Measurements from ENCODE around the gene ST3GAL4.

The ST3GAL4 gene

DNA sequence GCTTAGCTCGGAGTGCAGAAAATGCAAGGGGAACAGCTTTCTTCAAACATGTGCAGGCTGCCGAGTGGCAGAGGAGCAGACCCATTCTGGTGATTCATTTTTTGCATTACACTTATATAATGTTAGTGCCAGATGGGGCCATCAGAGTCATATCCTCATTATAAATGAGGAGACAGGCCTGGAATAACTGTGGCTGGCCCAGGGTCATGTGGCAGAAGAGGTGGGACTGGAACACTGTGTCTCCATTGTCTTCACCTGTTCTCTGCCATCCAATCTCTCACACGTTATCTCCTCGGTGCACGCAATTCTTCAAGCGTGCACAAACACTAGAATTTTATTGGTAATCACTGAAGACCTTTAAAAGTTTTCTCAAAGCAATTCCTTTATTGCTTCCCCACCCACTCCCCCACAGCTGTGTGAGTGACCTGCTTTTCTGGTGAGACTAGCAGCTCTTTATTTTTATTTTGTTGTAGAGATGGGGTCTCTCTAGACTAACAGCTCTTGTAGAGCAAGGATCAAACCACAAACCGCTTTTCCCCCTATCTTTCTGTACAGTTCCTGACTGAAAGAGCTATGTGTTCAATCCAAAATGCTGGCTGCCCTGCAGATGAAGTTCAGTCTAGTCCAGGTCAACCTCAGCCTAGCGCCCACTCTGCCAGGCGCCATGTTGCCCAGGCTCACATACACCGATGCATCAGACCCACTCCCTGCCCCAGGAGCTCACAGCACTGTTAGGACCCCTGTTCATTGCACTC is 75.3 kb downstream of the ST3GAL4 start:
- Mint-ChIP-seq H3K27me3 (ENCODE audit: low read depth) (peaks cover 4% of the 10 kb centered on the region), H3K9me3 (no peaks in the 10 kb centered on the region), H3K4me3 (no peak overlapping the region), H3K27ac (no peak overlapping the region), H3K4me1 (ENCODE audit: low read depth) (no peaks in the 10 kb centered on the region), H3K36me3 (ENCODE audit: low read depth) (no peaks in the 10 kb centered on the region)

- Mint-ChIP-seq H3K9me3 (no peaks in the 10 kb centered on the region), H3K27me3 (ENCODE audit: low read depth) (peaks cover 3% of the 10 kb centered on the region), H3K4me1 (ENCODE audit: low read depth) (no peaks in the 10 kb centered on the region), H3K36me3 (ENCODE audit: low read depth) (no peaks in the 10 kb centered on the region), H3K4me3 (no peak overlapping the region), H3K27ac (no peak overlapping the region)
These were observed 76.0 kb downstream of the ST3GAL4 start for GRCh38 chr11:126431401-126432064.

- Mint-ChIP-seq H3K27me3 (ENCODE audit: low read depth) (no peaks in the 10 kb centered on the region), H3K4me3 (no peak overlapping the region), H3K9me3 (no peaks in the 10 kb centered on the region), H3K4me1 (ENCODE audit: low read depth) (no peaks in the 10 kb centered on the region), H3K27ac (no peak overlapping the region), H3K36me3 (ENCODE audit: low read depth) (no peaks in the 10 kb centered on the region)
These were observed 76.6 kb downstream of the ST3GAL4 start for GRCh38 chr11:126432065-126432461.

DNA sequence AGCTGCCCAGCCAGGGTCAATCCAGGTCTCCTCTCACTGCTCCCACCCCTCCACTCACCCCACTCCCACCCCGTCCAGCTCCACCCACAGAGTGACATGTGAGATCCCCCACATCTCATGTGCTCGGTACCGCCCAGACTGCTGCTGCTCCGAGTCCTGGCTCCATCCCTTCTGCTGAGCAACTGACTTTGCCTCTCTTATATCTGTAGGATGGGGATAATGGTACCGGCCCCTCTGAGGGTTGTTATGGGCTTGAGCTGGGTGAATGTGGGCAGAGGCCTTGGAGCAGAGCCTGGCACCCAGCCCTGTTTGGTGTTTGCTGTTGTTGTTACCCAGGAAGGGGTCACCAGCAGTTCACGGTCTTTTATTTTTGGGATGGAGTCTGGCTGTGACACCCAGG is 77.0 kb downstream of the ST3GAL4 start:
- Mint-ChIP-seq H3K36me3 (ENCODE audit: low read depth) (no peaks in the 10 kb centered on the region), H3K9me3 (no peaks in the 10 kb centered on the region), H3K27ac (no peak overlapping the region), H3K4me3 (no peak overlapping the region), H3K4me1 (ENCODE audit: low read depth) (no peaks in the 10 kb centered on the region), H3K27me3 (ENCODE audit: low read depth) (no peaks in the 10 kb centered on the region)

- H3K4me1 Mint-ChIP-seq (ENCODE audit: low read depth), result no peaks in the 10 kb centered on the region
- H3K27me3 Mint-ChIP-seq (ENCODE audit: low read depth), result peaks cover 1% of the 10 kb centered on the region
- H3K27ac Mint-ChIP-seq, result no peak overlapping the region
- no peaks in the 10 kb centered on the region for H3K9me3 Mint-ChIP-seq
- H3K4me3 Mint-ChIP-seq, result no peak overlapping the region
- no peaks in the 10 kb centered on the region for H3K36me3 Mint-ChIP-seq (ENCODE audit: low read depth)
These were observed 77.9 kb downstream of the ST3GAL4 start for GRCh38 chr11:126433244-126433846.

GRCh38 chr11:126433989-126434949 is 78.8 kb downstream of the ST3GAL4 start:
- Mint-ChIP-seq H3K36me3 (ENCODE audit: low read depth) (no peaks in the 10 kb centered on the region), H3K4me1 (ENCODE audit: low read depth) (no peaks in the 10 kb centered on the region), H3K27ac (no peak overlapping the region), H3K9me3 (no peaks in the 10 kb centered on the region), H3K4me3 (no peak overlapping the region), H3K27me3 (ENCODE audit: low read depth) (peaks cover 5% of the 10 kb centered on the region)

- H3K27ac Mint-ChIP-seq, result no peak overlapping the region
- no peak overlapping the region for H3K4me3 Mint-ChIP-seq
- no peaks in the 10 kb centered on the region for H3K9me3 Mint-ChIP-seq
- H3K27me3 Mint-ChIP-seq (ENCODE audit: low read depth), result peaks cover 5% of the 10 kb centered on the region
- no peaks in the 10 kb centered on the region for H3K4me1 Mint-ChIP-seq (ENCODE audit: low read depth)
- no peaks in the 10 kb centered on the region for H3K36me3 Mint-ChIP-seq (ENCODE audit: low read depth)
These were observed 79.5 kb downstream of the ST3GAL4 start for GRCh38 chr11:126434950-126435335.

DNA sequence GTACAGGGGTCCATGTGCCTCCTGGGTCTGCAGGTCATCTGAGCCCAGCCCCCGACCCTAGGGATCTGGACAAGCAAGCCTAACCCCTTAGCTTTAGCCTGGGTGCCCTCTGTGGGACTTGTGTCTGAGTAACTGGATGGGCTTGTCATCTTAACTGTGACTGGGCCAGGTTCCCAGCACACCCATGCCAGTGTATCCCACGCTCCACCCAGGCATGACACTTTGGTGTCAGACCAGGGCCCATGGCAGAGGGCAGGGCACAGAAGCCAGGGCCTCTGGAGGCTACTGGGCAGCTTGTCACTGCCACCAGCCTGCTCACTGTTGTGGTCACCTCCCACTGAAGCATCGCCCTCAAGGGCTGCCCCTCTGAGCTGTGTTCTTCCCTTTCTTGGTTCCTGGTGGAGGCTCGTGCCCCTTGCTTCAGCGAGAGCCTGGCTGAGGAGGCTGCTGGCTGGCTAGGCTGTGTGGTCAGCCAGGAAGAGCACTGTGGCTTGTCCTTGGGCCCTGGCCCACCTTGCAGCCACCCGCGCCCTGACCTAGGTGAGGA is 80.8 kb downstream of the ST3GAL4 start:
- H3K27ac Mint-ChIP-seq, result no peak overlapping the region
- peaks cover 5% of the 10 kb centered on the region for H3K4me1 Mint-ChIP-seq (ENCODE audit: low read depth)
- no peaks in the 10 kb centered on the region for H3K9me3 Mint-ChIP-seq
- H3K4me3 Mint-ChIP-seq, result no peak overlapping the region
- H3K36me3 Mint-ChIP-seq (ENCODE audit: low read depth), result no peaks in the 10 kb centered on the region
- H3K27me3 Mint-ChIP-seq (ENCODE audit: low read depth), result peaks cover 10% of the 10 kb centered on the region

- no peaks in the 10 kb centered on the region for H3K36me3 Mint-ChIP-seq (ENCODE audit: low read depth)
- H3K4me1 Mint-ChIP-seq (ENCODE audit: low read depth), result peaks cover 5% of the 10 kb centered on the region
- no peaks in the 10 kb centered on the region for H3K9me3 Mint-ChIP-seq
- no peak overlapping the region for H3K27ac Mint-ChIP-seq
- peaks cover 14% of the 10 kb centered on the region for H3K27me3 Mint-ChIP-seq (ENCODE audit: low read depth)
- no peak overlapping the region for H3K4me3 Mint-ChIP-seq
These were observed 82.2 kb downstream of the ST3GAL4 start for GRCh38 chr11:126437731-126438130.

DNA sequence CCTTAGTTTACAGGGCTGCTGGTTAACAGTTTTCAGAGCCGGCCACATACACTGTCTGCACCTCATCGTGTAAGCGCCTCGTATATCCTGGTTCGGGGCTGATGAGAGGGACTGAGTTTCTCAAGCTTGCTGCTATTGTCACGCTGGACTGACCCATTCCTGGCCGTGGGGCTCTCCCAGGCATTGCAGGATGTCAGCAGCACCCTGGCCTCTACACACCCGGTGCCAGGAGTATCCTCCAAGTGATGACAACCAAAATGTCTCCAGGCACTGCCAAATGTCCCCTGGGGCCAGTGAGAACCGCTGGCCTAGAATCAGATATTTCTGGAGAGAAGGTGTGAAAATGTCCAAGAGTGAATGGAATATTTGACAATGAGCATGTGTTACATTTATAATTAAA is 82.8 kb downstream of the ST3GAL4 start:
- Mint-ChIP-seq H3K27ac (no peak overlapping the region), H3K4me3 (no peak overlapping the region), H3K27me3 (ENCODE audit: low read depth) (peaks cover 14% of the 10 kb centered on the region), H3K9me3 (no peaks in the 10 kb centered on the region), H3K4me1 (ENCODE audit: low read depth) (peaks cover 5% of the 10 kb centered on the region), H3K36me3 (ENCODE audit: low read depth) (no peaks in the 10 kb centered on the region)

GRCh38 chr11:126438691-126439090 is 83.2 kb downstream of the ST3GAL4 start:
- no peaks in the 10 kb centered on the region for H3K9me3 Mint-ChIP-seq
- peaks cover 14% of the 10 kb centered on the region for H3K27me3 Mint-ChIP-seq (ENCODE audit: low read depth)
- H3K27ac Mint-ChIP-seq, result no peak overlapping the region
- H3K4me1 Mint-ChIP-seq (ENCODE audit: low read depth), result peaks cover 7% of the 10 kb centered on the region
- no peaks in the 10 kb centered on the region for H3K36me3 Mint-ChIP-seq (ENCODE audit: low read depth)
- no peak overlapping the region for H3K4me3 Mint-ChIP-seq

DNA sequence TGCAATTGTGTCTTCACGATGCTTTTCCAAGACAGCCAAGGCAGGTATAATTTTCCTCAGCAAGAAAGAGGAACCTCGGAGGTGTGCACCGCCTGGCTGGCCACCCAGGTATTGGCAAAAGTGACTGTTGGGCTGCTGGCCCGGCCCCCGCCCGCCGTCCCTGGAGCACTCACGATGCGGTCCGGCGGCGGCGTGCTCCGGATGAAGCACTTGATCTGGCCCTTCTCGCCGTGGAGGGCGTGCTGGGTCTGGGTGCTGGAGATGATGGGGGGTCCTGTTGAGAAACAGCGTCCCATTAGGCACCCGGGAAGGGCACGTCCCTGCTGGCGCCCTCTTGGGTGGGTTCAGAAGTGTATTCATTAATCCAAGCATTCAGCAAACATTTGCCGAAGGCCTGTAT is 84.8 kb downstream of the ST3GAL4 start:
- Mint-ChIP-seq H3K9me3 (no peaks in the 10 kb centered on the region), H3K4me1 (ENCODE audit: low read depth) (peaks cover 7% of the 10 kb centered on the region), H3K36me3 (ENCODE audit: low read depth) (no peaks in the 10 kb centered on the region), H3K4me3 (no peak overlapping the region), H3K27me3 (ENCODE audit: low read depth) (peaks cover 14% of the 10 kb centered on the region), H3K27ac (no peak overlapping the region)

GRCh38 chr11:126440792-126441514 is 85.5 kb downstream of the ST3GAL4 start:
- no peak overlapping the region for H3K4me3 Mint-ChIP-seq
- H3K27me3 Mint-ChIP-seq (ENCODE audit: low read depth), result peaks cover 14% of the 10 kb centered on the region
- peaks cover 7% of the 10 kb centered on the region for H3K4me1 Mint-ChIP-seq (ENCODE audit: low read depth)
- H3K9me3 Mint-ChIP-seq, result no peaks in the 10 kb centered on the region
- no peak overlapping the region for H3K27ac Mint-ChIP-seq
- H3K36me3 Mint-ChIP-seq (ENCODE audit: low read depth), result no peaks in the 10 kb centered on the region

Data from T-helper 1 cell treated with Interleukin-12 subunit alpha and Interleukin-12 subunit beta and Interleukin-4 antibody, amounts not matched to agents 30 μg/mL and 1 μg/mL, for 36 hours (primary cell).